GM12878 (cell line): ENCODE measurements around the gene ASIC3. TPM values are rescaled to one million over a fixed set of nuclear protein-coding genes. Genes with fewer than 3 reads are reported as not detected.

Experiments
- ATAC-seq: fragments of 200-7000 bp; cut with Tn5 transposase; 3 replicates; pipeline ENCODE4 v1.9.1; 2020; ENCODE audit warnings: mild to moderate bottlenecking, moderate library complexity
- BruUV-seq: library from RNA; stranded (reverse); fragments of 400-500 nt; replicated peaks from 2 replicates; lab custom pipeline; 2021; lab: Mats Ljungman, UMichigan
- CTCF ChIA-PET: fragments of 300-600 bp; sonication (Branson Sonifier 250); formaldehyde crosslinking; extraction: SDS; loops from one replicate; lab custom pipeline; 2021; ENCODE audit warnings: inconsistent platforms; lab: Yijun Ruan, JAX
- POLR2A ChIA-PET: fragments of 350-600 bp; formaldehyde crosslinking; extraction: SDS; loops from one replicate; lab custom pipeline; 2021; ENCODE audit warnings: inconsistent platforms; lab: Charles Lee
- RAD21 ChIA-PET: fragments of 300-600 bp; sonication (Branson Sonifier 250); formaldehyde crosslinking; loops from one replicate; lab custom pipeline; 2023; ENCODE audit warnings: antibody characterized with exemption; ENCODE audit not compliant: unreplicated experiment; lab: Charles Lee
- SMC1A ChIA-PET: fragments of 300-600 bp; sonication (Branson Sonifier 250); formaldehyde crosslinking; loops from one replicate; lab custom pipeline; 2023; ENCODE audit not compliant: unreplicated experiment, uncharacterized antibody; lab: Charles Lee
- DNase-seq: peaks from one replicate; pipeline ENCODE4 v3.0.0-alpha.2; 2011; ENCODE audit warnings: low read depth, low spot score
- FAIRE-seq: peaks from 3 replicates; lab custom pipeline; 2011; peaks lifted over from hg19 to GRCh38; lab: Jason Lieb, UNC
- H2AFZ ChIP-seq: 2 replicates; pipeline ENCODE4 v1.6.0; 2011; ENCODE audit warnings: low read depth, low read length, control low read depth; ENCODE audit not compliant: control insufficient read depth
- H3K27ac ChIP-seq: 2 replicates; pipeline ENCODE4 v1.5.1; 2011; ENCODE audit warnings: control low read depth; ENCODE audit not compliant: control insufficient read depth, insufficient read depth
- H3K27me3 ChIP-seq, 2 experiments: replicated peaks in 1 of 2; 2 replicates each; pipeline versions ENCODE4 v1.6.0 to v1.6.1; 2011; ENCODE audit warnings: low read length in 1 of 2; ENCODE audit not compliant: control insufficient read depth in 2 of 2, insufficient read depth in 2 of 2
- H3K36me3 ChIP-seq, 2 experiments: 2 replicates each; pipeline ENCODE4 v1.5.1; 2011; ENCODE audit warnings: low read length in 1 of 2; ENCODE audit not compliant: control insufficient read depth in 2 of 2, insufficient read depth in 2 of 2
- H3K4me1 ChIP-seq: 2 replicates; pipeline ENCODE4 v1.6.1; 2011; ENCODE audit warnings: mild to moderate bottlenecking, low read length, moderate library complexity, mixed read lengths; ENCODE audit not compliant: control insufficient read depth, insufficient read depth
- H3K4me2 ChIP-seq: 2 replicates; pipeline ENCODE4 v1.6.0; 2011; ENCODE audit warnings: control low read depth; ENCODE audit not compliant: control insufficient read depth, insufficient read depth
- H3K4me3 ChIP-seq: fragments of 200-600 bp; sonication (generic); 2 replicates; pipeline ENCODE4 v1.5.1; 2016
- H3K79me2 ChIP-seq: 2 replicates; pipeline ENCODE4 v1.6.0; 2011; ENCODE audit warnings: low read length; ENCODE audit not compliant: control insufficient read depth, insufficient read depth
- H3K9ac ChIP-seq: 2 replicates; pipeline ENCODE4 v1.8.0; 2011; ENCODE audit warnings: low read length, control low read depth, mixed read lengths; ENCODE audit not compliant: control insufficient read depth, insufficient read depth
- H3K9me3 ChIP-seq: replicated peaks from 3 replicates; pipeline ENCODE4 v1.5.1; 2011; ENCODE audit warnings: mild to moderate bottlenecking, low read length; ENCODE audit not compliant: control insufficient read depth, insufficient read depth
- H4K20me1 ChIP-seq: 2 replicates; pipeline ENCODE4 v1.6.0; 2011; ENCODE audit not compliant: control insufficient read depth, insufficient read depth
- ESRRA ChIP-seq: IDR thresholded peaks from 2 replicates; pipeline ENCODE4 v1.6.1; 2012; ENCODE audit warnings: mild to moderate bottlenecking, low read length, improper control_type of control experiment
- FOXK2 ChIP-seq: fragments of 450-650 bp; IDR thresholded peaks from 2 replicates; pipeline ENCODE4 v1.6.1; 2017; ENCODE audit warnings: mild to moderate bottlenecking, moderate library complexity
- HCFC1 ChIP-seq: fragments of 150-350 bp; IDR thresholded peaks from 2 replicates; pipeline ENCODE4 v1.6.1; 2014; ENCODE audit warnings: low read length
- HDAC6 ChIP-seq: fragments of 200-600 bp; sonication (generic); IDR thresholded peaks from one replicate; pipeline ENCODE4 v1.8.0; 2017; ENCODE audit warnings: antibody characterized with exemption; ENCODE audit not compliant: unreplicated experiment
- NFXL1 ChIP-seq: fragments of 450-650 bp; IDR thresholded peaks from 2 replicates; pipeline ENCODE4 v1.6.1; 2017; ENCODE audit warnings: antibody characterized with exemption, mild to moderate bottlenecking, borderline replicate concordance
- POLR2AphosphoS5 ChIP-seq: IDR thresholded peaks from 2 replicates; pipeline ENCODE4 v1.6.1; 2011; ENCODE audit warnings: mild to moderate bottlenecking, low read length, inconsistent platforms
- RFX5 ChIP-seq: IDR thresholded peaks from 2 replicates; pipeline ENCODE4 v1.6.1; 2011; ENCODE audit warnings: low read depth, low read length, improper control_type of control experiment
- YBX1 ChIP-seq: fragments of 450-650 bp; IDR thresholded peaks from 2 replicates; pipeline ENCODE4 v1.6.1; 2016; ENCODE audit warnings: antibody characterized with exemption
- WGBS: methylation state at CpG from one replicate; pipeline ENCODE4 v1.1.6; 2016; ENCODE audit warnings: low lambda C conversion rate; ENCODE audit not compliant: insufficient replicate concordance, insufficient coverage; ENCODE audit errors: missing lambda C conversion rate; 5-methylcytosine and 5-hydroxymethylcytosine counted together
- in situ Hi-C: fragments of 300-500 bp; cut with MboI; formaldehyde crosslinking; loops from 9 replicates; pipeline ENCODE4 v1.14.3; 2018; ENCODE audit warnings: mixed read lengths
- intact Hi-C: fragments of 100-400 bp; cut with micrococcal nuclease; formaldehyde crosslinking; loops from one replicate; pipeline ENCODE4 v1.14.2; 2022; ENCODE audit not compliant: unreplicated experiment
- polyA plus RNA-seq, 11 experiments: library from polyadenylated mRNA; depleted of rRNA in 4 of 11; unstranded in 6 of 11; stranded (reverse) in 5 of 11; fragments of >200 nt; fragmentation: Nextera tagmentation in 4 of 11; fragmentation: Illumina TruSeq in 1 of 11; extraction: Ambion mirVana in 4 of 11; extraction: Trizol in 1 of 11; gene quantifications; 1 replicate in 1 of 11; 2 replicates in 10 of 11; pipeline versions ENCODE4 v1.2.1 to v1.2.3, GENCODE V29; 2011 to 2016; ENCODE audit warnings: inconsistent platforms in 2 of 11, missing spikeins in 2 of 11, low read depth in 1 of 11
- total RNA-seq, 4 experiments: library from RNA; depleted of rRNA in 3 of 4; stranded (reverse); fragments of >200 nt in 3 of 4; fragmentation: Illumina TruSeq in 1 of 4; extraction: Trizol in 1 of 4; gene quantifications; 2 replicates each; pipeline versions ENCODE4 v1.2.1 to v1.2.3, GENCODE V29; 2013 to 2021
- TF ChIP-seq, protein P1 (sequence below), 3 experiments: IDR thresholded peaks in 2 of 3; conservative IDR thresholded peaks in 1 of 3; 2 replicates each; pipeline ENCODE4 v1.5.1; 2011; ENCODE audit warnings: low read depth in 3 of 3, low read length in 3 of 3, mild to moderate bottlenecking in 3 of 3, control low read depth in 2 of 3, moderate library complexity in 2 of 3, inconsistent platforms in 1 of 3, mixed read lengths in 1 of 3; ENCODE audit not compliant: control insufficient read depth in 2 of 3, insufficient read depth in 1 of 3; ENCODE audit errors: extremely low read depth in 1 of 3
- TF ChIP-seq, protein P2 (sequence below): fragments of 450-650 bp; IDR thresholded peaks from 2 replicates; pipeline ENCODE4 v1.6.1; 2018; ENCODE audit warnings: borderline replicate concordance, mild to moderate bottlenecking; ENCODE audit not compliant: partially characterized antibody
- TF ChIP-seq, protein P3 (sequence below): fragments of 150-350 bp; IDR thresholded peaks from 2 replicates; pipeline ENCODE4 v1.6.1; 2016; ENCODE audit warnings: low read depth, low read length
- TF ChIP-seq, protein P4 (sequence below): fragments of 450-650 bp; formaldehyde crosslinking; IDR thresholded peaks from 2 replicates; pipeline ENCODE4 v1.5.0; 2022; ENCODE audit warnings: mild to moderate bottlenecking, missing genetic modification characterization

ASIC3 gene
- total and polyA plus RNA-seq, 10 of the 15 experiments (the other 5 are each of a cell fraction or from before 2014, with no cell fraction given) = 0.07 to 1.0 (median 0.44) TPM; not detected in 4

DNA sequence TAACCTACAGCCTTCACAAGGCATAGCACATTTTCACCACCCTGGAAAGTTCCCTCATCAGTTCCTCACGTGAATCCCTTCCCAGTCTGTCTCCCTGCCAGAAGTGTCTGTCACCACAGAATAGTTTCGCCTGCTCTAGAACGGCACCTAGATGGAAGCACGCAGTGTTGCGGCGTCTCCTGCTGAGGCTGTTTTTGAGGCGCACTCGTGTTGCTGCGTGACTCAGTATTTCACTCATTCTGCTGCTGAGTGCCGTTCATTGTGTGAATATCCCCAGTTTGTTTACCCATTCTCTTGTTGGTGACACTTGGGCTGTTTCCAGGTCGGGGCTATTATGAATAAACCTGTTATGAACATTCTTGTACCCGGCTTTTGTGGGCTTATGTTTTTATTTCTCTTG, 44.8 kb upstream of the ASIC3 start (continued):
- TF ChIP-seq, protein P1, sequence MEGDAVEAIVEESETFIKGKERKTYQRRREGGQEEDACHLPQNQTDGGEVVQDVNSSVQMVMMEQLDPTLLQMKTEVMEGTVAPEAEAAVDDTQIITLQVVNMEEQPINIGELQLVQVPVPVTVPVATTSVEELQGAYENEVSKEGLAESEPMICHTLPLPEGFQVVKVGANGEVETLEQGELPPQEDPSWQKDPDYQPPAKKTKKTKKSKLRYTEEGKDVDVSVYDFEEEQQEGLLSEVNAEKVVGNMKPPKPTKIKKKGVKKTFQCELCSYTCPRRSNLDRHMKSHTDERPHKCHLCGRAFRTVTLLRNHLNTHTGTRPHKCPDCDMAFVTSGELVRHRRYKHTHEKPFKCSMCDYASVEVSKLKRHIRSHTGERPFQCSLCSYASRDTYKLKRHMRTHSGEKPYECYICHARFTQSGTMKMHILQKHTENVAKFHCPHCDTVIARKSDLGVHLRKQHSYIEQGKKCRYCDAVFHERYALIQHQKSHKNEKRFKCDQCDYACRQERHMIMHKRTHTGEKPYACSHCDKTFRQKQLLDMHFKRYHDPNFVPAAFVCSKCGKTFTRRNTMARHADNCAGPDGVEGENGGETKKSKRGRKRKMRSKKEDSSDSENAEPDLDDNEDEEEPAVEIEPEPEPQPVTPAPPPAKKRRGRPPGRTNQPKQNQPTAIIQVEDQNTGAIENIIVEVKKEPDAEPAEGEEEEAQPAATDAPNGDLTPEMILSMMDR (IDR thresholded peaks at IDR 0.05 in 2 of 3, conservative IDR thresholded peaks at IDR 0.05 in 1 of 3; ENCODE audit: control insufficient read depth in 2 of 3, extremely low read depth in 1 of 3, insufficient read depth in 1 of 3, low read depth in 3 of 3, low read length in 3 of 3) = no peak
- TF ChIP-seq, protein P2, sequence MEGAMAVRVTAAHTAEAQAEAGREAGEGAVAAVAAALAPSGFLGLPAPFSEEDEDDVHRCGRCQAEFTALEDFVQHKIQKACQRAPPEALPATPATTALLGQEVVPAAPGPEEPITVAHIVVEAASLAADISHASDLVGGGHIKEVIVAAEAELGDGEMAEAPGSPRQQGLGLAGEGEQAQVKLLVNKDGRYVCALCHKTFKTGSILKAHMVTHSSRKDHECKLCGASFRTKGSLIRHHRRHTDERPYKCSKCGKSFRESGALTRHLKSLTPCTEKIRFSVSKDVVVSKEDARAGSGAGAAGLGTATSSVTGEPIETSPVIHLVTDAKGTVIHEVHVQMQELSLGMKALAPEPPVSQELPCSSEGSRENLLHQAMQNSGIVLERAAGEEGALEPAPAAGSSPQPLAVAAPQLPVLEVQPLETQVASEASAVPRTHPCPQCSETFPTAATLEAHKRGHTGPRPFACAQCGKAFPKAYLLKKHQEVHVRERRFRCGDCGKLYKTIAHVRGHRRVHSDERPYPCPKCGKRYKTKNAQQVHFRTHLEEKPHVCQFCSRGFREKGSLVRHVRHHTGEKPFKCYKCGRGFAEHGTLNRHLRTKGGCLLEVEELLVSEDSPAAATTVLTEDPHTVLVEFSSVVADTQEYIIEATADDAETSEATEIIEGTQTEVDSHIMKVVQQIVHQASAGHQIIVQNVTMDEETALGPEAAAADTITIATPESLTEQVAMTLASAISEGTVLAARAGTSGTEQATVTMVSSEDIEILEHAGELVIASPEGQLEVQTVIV = no peak
- no peak for TF ChIP-seq HCFC1
- no peak for TF ChIP-seq RFX5
- TF ChIP-seq HDAC6 = no peak

DNA sequence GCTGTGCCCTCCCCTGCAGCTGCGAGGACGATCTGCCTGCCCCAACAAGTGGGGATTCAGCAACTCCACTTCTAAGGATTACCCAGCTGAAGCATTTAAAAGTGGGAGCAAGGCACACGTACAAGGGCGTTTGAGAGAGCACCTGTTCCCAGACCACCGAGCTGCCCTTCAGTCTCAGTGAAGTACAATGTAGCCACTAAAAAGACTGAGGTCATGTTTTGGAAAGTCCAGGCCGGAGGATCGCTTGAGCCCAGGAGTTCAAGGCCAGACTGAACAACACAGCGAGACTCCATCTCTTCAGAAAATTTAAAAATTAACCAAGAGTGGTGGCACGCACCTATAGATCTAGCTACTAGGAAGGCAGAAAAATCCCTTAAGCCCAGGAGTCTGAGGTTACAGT, 42.8 kb upstream of the ASIC3 start:
- H3K27me3 ChIP-seq = no peaks in the 10 kb centered on the region
- BruUV-seq = no TSS peak
- SMC1A ChIA-PET = no interaction called here
- H4K20me1 ChIP-seq = no peaks in the 10 kb centered on the region
- no peaks in the 10 kb centered on the region for H3K79me2 ChIP-seq
- no peak overlapping the region for H3K9ac ChIP-seq
- FAIRE-seq = no peak
- POLR2A ChIA-PET = no interaction called here
- no peaks in the 10 kb centered on the region for H3K36me3 ChIP-seq
- DNase-seq = no peak
- RAD21 ChIA-PET = interaction anchor here (0.8 kb wide), 1 partner anchor 43 kb away, joined by 3 read pairs; no protein-coding TSS in a partner anchor
- in situ Hi-C loops = no loop called here
- no peak overlapping the region for H2AFZ ChIP-seq
- 41% methylated on average over 9 of the region's 9 CpGs for WGBS
- no peaks in the 10 kb centered on the region for H3K9me3 ChIP-seq
- no peak overlapping the region for H3K27ac ChIP-seq
- H3K4me1 ChIP-seq = no peaks in the 10 kb centered on the region
- no peak overlapping the region for H3K4me3 ChIP-seq
- CTCF ChIA-PET = interaction anchor here (1.0 to 1.2 kb wide), 2 partner anchors 13 to 118 kb away, joined by 3 to 5 read pairs; no protein-coding TSS in a partner anchor
- ATAC-seq = no peak
- intact Hi-C loops = no loop called here
- no peak overlapping the region for H3K4me2 ChIP-seq
- TF ChIP-seq POLR2AphosphoS5 = no peak
- TF ChIP-seq FOXK2 = no peak
- TF ChIP-seq, protein P3, sequence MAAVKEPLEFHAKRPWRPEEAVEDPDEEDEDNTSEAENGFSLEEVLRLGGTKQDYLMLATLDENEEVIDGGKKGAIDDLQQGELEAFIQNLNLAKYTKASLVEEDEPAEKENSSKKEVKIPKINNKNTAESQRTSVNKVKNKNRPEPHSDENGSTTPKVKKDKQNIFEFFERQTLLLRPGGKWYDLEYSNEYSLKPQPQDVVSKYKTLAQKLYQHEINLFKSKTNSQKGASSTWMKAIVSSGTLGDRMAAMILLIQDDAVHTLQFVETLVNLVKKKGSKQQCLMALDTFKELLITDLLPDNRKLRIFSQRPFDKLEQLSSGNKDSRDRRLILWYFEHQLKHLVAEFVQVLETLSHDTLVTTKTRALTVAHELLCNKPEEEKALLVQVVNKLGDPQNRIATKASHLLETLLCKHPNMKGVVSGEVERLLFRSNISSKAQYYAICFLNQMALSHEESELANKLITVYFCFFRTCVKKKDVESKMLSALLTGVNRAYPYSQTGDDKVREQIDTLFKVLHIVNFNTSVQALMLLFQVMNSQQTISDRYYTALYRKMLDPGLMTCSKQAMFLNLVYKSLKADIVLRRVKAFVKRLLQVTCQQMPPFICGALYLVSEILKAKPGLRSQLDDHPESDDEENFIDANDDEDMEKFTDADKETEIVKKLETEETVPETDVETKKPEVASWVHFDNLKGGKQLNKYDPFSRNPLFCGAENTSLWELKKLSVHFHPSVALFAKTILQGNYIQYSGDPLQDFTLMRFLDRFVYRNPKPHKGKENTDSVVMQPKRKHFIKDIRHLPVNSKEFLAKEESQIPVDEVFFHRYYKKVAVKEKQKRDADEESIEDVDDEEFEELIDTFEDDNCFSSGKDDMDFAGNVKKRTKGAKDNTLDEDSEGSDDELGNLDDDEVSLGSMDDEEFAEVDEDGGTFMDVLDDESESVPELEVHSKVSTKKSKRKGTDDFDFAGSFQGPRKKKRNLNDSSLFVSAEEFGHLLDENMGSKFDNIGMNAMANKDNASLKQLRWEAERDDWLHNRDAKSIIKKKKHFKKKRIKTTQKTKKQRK = no peak
- no peak for TF ChIP-seq ESRRA
- TF ChIP-seq NFXL1 = no peak
- TF ChIP-seq YBX1 = no peak
- TF ChIP-seq, protein P4, sequence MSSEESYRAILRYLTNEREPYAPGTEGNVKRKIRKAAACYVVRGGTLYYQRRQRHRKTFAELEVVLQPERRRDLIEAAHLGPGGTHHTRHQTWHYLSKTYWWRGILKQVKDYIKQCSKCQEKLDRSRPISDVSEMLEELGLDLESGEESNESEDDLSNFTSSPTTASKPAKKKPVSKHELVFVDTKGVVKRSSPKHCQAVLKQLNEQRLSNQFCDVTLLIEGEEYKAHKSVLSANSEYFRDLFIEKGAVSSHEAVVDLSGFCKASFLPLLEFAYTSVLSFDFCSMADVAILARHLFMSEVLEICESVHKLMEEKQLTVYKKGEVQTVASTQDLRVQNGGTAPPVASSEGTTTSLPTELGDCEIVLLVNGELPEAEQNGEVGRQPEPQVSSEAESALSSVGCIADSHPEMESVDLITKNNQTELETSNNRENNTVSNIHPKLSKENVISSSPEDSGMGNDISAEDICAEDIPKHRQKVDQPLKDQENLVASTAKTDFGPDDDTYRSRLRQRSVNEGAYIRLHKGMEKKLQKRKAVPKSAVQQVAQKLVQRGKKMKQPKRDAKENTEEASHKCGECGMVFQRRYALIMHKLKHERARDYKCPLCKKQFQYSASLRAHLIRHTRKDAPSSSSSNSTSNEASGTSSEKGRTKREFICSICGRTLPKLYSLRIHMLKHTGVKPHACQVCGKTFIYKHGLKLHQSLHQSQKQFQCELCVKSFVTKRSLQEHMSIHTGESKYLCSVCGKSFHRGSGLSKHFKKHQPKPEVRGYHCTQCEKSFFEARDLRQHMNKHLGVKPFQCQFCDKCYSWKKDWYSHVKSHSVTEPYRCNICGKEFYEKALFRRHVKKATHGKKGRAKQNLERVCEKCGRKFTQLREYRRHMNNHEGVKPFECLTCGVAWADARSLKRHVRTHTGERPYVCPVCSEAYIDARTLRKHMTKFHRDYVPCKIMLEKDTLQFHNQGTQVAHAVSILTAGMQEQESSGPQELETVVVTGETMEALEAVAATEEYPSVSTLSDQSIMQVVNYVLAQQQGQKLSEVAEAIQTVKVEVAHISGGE (CRISPR knock-in tag) = no peak
